Panc1 (cell line): ENCODE data around the gene TARS2. TPM values are rescaled to one million over a fixed set of nuclear protein-coding genes. Genes with fewer than 3 reads are reported as not detected.
A peak's percentile ranks its signal among the peaks of the same experiment; 100 is the strongest.

Source experiments
- ATAC-seq: fragments of 200-7000 bp; cut with Tn5 transposase; 2 replicates; pipeline ENCODE4 v1.9.1; 2020; ENCODE audit warnings: mild to moderate bottlenecking, moderate library complexity
- BruUV-seq: library from RNA; stranded (reverse); fragments of 400-500 nt; replicated peaks from 2 replicates; lab custom pipeline; 2021; lab: Mats Ljungman, UMichigan
- CTCF ChIA-PET: fragments of 300-600 bp; sonication (Branson Sonifier 250); formaldehyde crosslinking; loops from one replicate; lab custom pipeline; 2022; ENCODE audit warnings: antibody characterized with exemption; lab: Charles Lee
- POLR2A ChIA-PET: fragments of 300-600 bp; sonication (Branson Sonifier 250); formaldehyde crosslinking; loops from one replicate; lab custom pipeline; 2022; ENCODE audit warnings: antibody characterized with exemption; lab: Charles Lee
- DNase-seq: peaks from one replicate; pipeline ENCODE4 v3.0.0-alpha.2; 2010; ENCODE audit warnings: low read depth, low spot score
- H3K27ac ChIP-seq: 2 replicates; pipeline ENCODE4 v1.5.1; 2011; ENCODE audit warnings: mild to moderate bottlenecking, low read length, inconsistent platforms
- H3K27me3 ChIP-seq: fragments of 200-500 bp; sonication (Bioruptor generic); 2 replicates; pipeline ENCODE4 v1.6.0; 2014; ENCODE audit warnings: low read length, inconsistent platforms; ENCODE audit not compliant: control insufficient read depth, insufficient read depth
- H3K36me3 ChIP-seq: fragments of 200-500 bp; sonication (Bioruptor generic); 2 replicates; pipeline ENCODE4 v1.5.1; 2014; ENCODE audit warnings: inconsistent platforms, mild to moderate bottlenecking, low read length, moderate library complexity; ENCODE audit not compliant: control insufficient read depth, insufficient read depth
- H3K4me1 ChIP-seq: 2 replicates; pipeline ENCODE4 v1.5.1; 2011; ENCODE audit warnings: inconsistent platforms, mild to moderate bottlenecking, low read length, moderate library complexity; ENCODE audit not compliant: control insufficient read depth, insufficient read depth
- H3K4me3 ChIP-seq, 2 experiments: 2 replicates each; pipeline ENCODE4 v1.5.1; 2011 to 2012; ENCODE audit warnings: low read depth in 2 of 2, low read length in 2 of 2, mild to moderate bottlenecking in 2 of 2, inconsistent platforms in 1 of 2, moderate library complexity in 1 of 2
- H3K9me3 ChIP-seq: fragments of 200-500 bp; sonication (Bioruptor generic); 2 replicates; pipeline ENCODE4 v1.5.1; 2014; ENCODE audit warnings: low read depth, mild to moderate bottlenecking, inconsistent platforms, low read length, moderate library complexity; ENCODE audit not compliant: control insufficient read depth, insufficient read depth
- POLR2AphosphoS5 ChIP-seq: IDR thresholded peaks from 2 replicates; pipeline ENCODE4 v1.6.1; 2012; ENCODE audit warnings: mild to moderate bottlenecking, low read depth, low read length, moderate library complexity
- SIN3A ChIP-seq: IDR thresholded peaks from 2 replicates; pipeline ENCODE4 v1.6.1; 2012; ENCODE audit warnings: low read depth, mild to moderate bottlenecking, low read length, moderate library complexity, borderline replicate concordance; ENCODE audit not compliant: insufficient read depth
- TCF7L2 ChIP-seq: IDR thresholded peaks from 2 replicates; pipeline ENCODE4 v1.6.1; 2011; ENCODE audit warnings: mild to moderate bottlenecking, low read depth, low read length, inconsistent platforms
- in situ Hi-C: cut with HindIII; loops from 2 replicates; pipeline ENCODE4 v1.10.0; 2016; ENCODE audit warnings: low sequenced_read_pairs, low pct_unique_long_range_greater_than_20kb
- intact Hi-C: fragments of 100-400 bp; cut with micrococcal nuclease; formaldehyde crosslinking; loops from one replicate; pipeline ENCODE4 v1.10.0; 2022; ENCODE audit not compliant: unreplicated experiment
- total RNA-seq: library from RNA; stranded (reverse); gene quantifications from one replicate; pipeline ENCODE4 v1.2.1, GENCODE V29; 2021; ENCODE audit not compliant: unreplicated experiment
- TF ChIP-seq, protein P1 (sequence below): fragments of 450-650 bp; IDR thresholded peaks from 2 replicates; pipeline ENCODE4 v1.5.1; 2017; ENCODE audit warnings: mild to moderate bottlenecking
- TF ChIP-seq, protein P2 (sequence below), 2 experiments: IDR thresholded peaks; 2 replicates each; pipeline ENCODE4 v1.6.1; 2011 to 2012; ENCODE audit warnings: low read depth in 2 of 2, control low read depth in 1 of 2, low read length in 1 of 2, mild to moderate bottlenecking in 1 of 2, moderate library complexity in 1 of 2; ENCODE audit not compliant: insufficient read depth in 1 of 2

Gene TARS2
- total RNA-seq, 1 experiment from 2014 or later, result 28.2 TPM

DNA sequence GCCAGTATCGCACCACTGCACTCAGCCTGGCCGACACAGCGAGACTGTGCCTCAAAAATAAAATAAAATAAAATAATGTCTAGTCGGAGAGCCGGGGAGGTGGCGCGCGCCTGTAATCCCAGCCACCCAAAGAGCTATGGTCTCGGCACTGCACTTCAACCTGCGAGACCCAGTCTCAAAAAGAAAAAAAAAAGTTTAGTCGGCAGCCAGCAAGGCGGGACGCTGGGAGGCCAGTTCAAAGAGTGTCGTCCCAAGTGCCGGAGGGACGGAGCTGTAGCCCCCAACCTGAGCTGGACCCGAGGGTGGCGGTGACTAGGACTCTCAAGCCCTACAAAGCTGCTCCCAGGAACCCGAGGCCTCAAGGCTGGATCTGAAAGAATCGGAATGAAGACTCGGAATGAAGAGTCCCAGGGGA, 27.7 kb downstream of the TARS2 start:
- intact Hi-C loops (no loop called here), in situ Hi-C loops (no loop called here)
- no TSS peak for BruUV-seq
- ChIA-PET POLR2A (no interaction called here), CTCF (interaction anchor here (0.5 to 1.1 kb wide), 4 partner anchors 18 to 333 kb away, joined by 3 to 4 read pairs (median 4); no protein-coding TSS in a partner anchor)
- Histone ChIP-seq H3K4me1 (no peaks in the 10 kb centered on the region), H3K27me3 (no peaks in the 10 kb centered on the region), H3K36me3 (no peaks in the 10 kb centered on the region), H3K4me3 (peak overlapping the region; percentile 66 to 74), H3K27ac (peak overlapping the region; percentile 76), H3K9me3 (no peaks in the 10 kb centered on the region)
- TF ChIP-seq SIN3A, result no peak
- DNase-seq (no peak), ATAC-seq (peak; percentile 31)

DNA sequence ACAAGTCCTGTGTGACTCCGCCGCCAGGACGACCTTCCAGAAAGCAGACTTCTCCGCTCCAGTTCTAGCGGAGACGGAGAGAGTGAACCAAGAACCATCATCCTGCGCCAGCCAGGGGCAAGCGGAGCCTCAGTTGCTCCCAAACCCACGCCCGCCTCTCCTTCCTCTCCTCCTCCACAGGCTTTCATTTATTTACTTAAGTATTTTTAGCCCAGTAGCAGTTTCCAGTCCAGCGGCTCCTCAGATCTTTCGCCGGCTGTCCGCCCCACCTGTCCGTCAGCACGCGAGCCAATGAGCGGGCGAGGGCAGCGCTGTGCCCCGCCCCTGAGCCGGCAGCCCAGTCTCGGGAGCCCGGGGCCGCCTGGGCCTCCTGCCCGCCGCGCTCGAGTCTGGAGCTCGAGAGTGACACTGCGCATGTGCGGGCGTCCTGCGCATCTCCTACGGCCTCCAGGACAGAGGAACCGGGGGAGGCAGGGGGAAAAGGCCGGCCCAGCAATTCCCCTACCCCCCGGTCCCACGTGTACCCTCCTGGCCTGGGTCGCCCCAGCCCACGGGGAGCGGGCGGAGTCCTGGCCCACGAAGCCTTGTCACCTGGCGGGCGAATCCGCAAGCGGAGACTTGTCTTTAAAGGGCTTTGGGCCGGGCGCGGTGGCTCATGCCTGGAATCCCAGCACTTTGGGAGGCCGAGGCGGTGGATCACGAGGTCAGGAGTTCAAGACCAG, 28.3 kb downstream of the TARS2 start, which contains the start of gene FALEC:
FALEC (plus strand) TSS at position 425 of the 722 bp plus-strand sequence.
- TF ChIP-seq, protein P1, sequence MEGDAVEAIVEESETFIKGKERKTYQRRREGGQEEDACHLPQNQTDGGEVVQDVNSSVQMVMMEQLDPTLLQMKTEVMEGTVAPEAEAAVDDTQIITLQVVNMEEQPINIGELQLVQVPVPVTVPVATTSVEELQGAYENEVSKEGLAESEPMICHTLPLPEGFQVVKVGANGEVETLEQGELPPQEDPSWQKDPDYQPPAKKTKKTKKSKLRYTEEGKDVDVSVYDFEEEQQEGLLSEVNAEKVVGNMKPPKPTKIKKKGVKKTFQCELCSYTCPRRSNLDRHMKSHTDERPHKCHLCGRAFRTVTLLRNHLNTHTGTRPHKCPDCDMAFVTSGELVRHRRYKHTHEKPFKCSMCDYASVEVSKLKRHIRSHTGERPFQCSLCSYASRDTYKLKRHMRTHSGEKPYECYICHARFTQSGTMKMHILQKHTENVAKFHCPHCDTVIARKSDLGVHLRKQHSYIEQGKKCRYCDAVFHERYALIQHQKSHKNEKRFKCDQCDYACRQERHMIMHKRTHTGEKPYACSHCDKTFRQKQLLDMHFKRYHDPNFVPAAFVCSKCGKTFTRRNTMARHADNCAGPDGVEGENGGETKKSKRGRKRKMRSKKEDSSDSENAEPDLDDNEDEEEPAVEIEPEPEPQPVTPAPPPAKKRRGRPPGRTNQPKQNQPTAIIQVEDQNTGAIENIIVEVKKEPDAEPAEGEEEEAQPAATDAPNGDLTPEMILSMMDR, result no peak
- no peak for TF ChIP-seq SIN3A
- TF ChIP-seq, protein P2, sequence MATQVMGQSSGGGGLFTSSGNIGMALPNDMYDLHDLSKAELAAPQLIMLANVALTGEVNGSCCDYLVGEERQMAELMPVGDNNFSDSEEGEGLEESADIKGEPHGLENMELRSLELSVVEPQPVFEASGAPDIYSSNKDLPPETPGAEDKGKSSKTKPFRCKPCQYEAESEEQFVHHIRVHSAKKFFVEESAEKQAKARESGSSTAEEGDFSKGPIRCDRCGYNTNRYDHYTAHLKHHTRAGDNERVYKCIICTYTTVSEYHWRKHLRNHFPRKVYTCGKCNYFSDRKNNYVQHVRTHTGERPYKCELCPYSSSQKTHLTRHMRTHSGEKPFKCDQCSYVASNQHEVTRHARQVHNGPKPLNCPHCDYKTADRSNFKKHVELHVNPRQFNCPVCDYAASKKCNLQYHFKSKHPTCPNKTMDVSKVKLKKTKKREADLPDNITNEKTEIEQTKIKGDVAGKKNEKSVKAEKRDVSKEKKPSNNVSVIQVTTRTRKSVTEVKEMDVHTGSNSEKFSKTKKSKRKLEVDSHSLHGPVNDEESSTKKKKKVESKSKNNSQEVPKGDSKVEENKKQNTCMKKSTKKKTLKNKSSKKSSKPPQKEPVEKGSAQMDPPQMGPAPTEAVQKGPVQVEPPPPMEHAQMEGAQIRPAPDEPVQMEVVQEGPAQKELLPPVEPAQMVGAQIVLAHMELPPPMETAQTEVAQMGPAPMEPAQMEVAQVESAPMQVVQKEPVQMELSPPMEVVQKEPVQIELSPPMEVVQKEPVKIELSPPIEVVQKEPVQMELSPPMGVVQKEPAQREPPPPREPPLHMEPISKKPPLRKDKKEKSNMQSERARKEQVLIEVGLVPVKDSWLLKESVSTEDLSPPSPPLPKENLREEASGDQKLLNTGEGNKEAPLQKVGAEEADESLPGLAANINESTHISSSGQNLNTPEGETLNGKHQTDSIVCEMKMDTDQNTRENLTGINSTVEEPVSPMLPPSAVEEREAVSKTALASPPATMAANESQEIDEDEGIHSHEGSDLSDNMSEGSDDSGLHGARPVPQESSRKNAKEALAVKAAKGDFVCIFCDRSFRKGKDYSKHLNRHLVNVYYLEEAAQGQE (IDR thresholded peaks at IDR 0.05; ENCODE audit: insufficient read depth in 1 of 2, low read depth in 2 of 2, low read length in 1 of 2), result 0 out of 4 replicates have a peak, but pooled peaks of 1 of the 2 experiments have one; percentile 35
- TF ChIP-seq POLR2AphosphoS5, result no peak
- TF ChIP-seq TCF7L2, result peak; percentile 100
- ATAC-seq (peak; percentile 99), DNase-seq (peak; percentile 76)
- Histone ChIP-seq H3K4me3 (peak within 1 kb of the TSS; percentile 66 to 74), H3K27me3 (no peaks in the 10 kb centered on the region), H3K27ac (peak within 1 kb of the TSS; percentile 76), H3K9me3 (no peaks in the 10 kb centered on the region), H3K4me1 (no peaks in the 10 kb centered on the region), H3K36me3 (no peaks in the 10 kb centered on the region)
- ChIA-PET POLR2A (interaction anchor here (0.5 to 0.7 kb wide), 3 partner anchors 18 to 267 kb away, joined by 3 to 10 read pairs (median 6); partner anchors contain the start of gene RPRD2), CTCF (interaction anchor here (0.5 to 1.3 kb wide), 7 partner anchors 12 to 739 kb away, joined by 4 to 6 read pairs (median 4); partner anchors contain the start of gene PSMD4)
- in situ Hi-C loops, result no loop called here
- intact Hi-C loops, result no loop called here
- BruUV-seq, result no TSS peak
